ENCODE measurements around the gene SPRTN.

DNA sequence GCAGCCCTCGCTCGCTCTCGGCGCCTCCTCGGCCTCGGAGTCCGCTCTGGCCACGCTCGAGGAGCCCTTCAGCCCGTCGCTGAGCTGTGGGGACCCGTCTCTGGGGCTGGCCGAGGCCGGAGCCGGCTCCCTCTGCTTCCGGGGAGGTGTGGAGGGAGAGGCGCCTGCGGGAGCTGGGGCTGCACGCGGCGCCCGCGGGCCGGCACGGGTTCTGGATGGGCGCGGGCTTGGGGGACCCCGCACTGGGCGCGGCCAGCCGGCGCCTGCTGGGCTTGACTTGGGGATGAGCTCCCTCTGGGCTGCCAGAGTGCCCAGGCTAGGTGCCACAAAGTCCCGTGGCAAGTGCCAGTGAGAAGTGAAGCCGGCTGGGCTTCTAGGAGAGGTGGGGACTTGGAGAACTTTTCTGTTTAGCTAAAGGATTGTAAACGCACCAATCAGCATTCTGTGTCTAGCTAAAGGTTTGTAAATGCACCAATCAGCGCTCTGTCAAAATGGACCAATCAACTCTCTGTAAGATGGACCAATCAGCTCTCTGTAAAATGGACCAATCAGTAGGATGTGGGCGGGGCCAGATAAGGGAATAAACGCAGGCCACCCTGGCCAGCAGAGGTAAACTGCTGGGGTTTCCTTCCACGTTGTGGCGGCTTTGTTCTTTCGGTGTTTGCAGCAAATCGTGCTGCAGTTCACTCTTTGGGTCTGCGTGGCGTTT is 20.6 kb upstream of the SPRTN start:
- TF ChIP-seq POU2F2 (IDR thresholded peaks at IDR 0.05; ENCODE audit: low read depth, low read length) (no peak), POLR2A (IDR thresholded peaks at IDR 0.05; ENCODE audit: low read depth, low read length) (no peak), TAF1 (IDR thresholded peaks at IDR 0.05; ENCODE audit: low read depth, low read length) (no peak), POLR2AphosphoS5 (IDR thresholded peaks at IDR 0.05; ENCODE audit: low read depth, low read length) (no peak)

Measured in GM12891 (cell line).